DMS 273 (cell line): ENCODE data around the gene ITPR1.

Experiments used
- DNase-seq: peaks from one replicate; lab custom pipeline; 2025; ENCODE audit not compliant: unreplicated experiment; lab: John Stamatoyannopoulos, UW

Gene ITPR1

GRCh38 chr3:4865714-4866113 lies 372.6 kb downstream of the ITPR1 start:
- no peak for DNase-seq

- DNase-seq: peak; percentile 22
Measured at GRCh38 chr3:4866866-4867265, 373.7 kb downstream of the ITPR1 start.

GRCh38 chr3:4877173-4877787 lies 384.1 kb downstream of the ITPR1 start:
- DNase-seq: no peak

- DNase-seq: no peak
Measured at GRCh38 chr3:4880850-4881249, 387.7 kb downstream of the ITPR1 start.

DNA sequence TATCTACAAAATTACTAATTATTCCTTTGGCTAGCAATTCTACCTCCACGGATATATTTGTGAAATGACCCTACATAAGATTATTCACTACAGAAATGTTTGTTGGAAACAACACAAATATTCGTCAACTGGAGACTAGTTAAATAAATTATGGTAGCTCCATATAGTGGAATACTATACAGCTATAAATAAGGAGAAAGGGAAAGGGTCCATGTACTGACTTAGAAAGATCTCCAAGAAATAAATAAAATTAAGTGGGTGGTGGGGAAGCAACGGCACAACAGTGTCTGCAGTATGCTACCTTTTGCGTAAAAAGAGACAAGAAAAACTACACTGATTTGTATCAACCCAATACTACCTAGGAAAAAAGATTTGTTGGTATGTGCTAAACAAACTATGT lies 389.4 kb downstream of the ITPR1 start:
- no peak for DNase-seq

GRCh38 chr3:4883011-4883410 lies 389.9 kb downstream of the ITPR1 start:
- DNase-seq: no peak

GRCh38 chr3:4884888-4885287 lies 391.7 kb downstream of the ITPR1 start:
- no peak for DNase-seq

- DNase-seq: no peak
Measured at GRCh38 chr3:4885316-4885715, 392.2 kb downstream of the ITPR1 start.

GRCh38 chr3:4886448-4886847 lies 393.3 kb downstream of the ITPR1 start:
- no peak for DNase-seq

DNA sequence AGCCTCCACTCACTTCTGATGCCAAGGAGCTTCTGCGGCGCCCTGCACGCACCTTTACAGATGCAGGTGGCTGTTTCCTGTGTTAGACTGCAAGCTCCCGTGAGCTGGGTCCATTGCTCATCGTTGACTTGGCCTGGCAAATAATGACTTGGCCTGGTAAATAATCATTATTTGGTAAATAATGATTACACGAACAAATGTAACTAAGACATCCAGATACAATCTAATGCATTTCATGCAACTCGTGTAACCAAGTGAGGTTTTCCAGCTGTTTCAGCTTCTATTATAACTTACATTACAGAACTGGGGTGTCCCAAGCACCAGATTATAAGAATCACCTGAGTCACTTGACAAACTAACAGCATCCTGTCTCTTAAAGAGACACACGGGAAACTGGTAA lies 394.0 kb downstream of the ITPR1 start:
- no peak for DNase-seq

DNA sequence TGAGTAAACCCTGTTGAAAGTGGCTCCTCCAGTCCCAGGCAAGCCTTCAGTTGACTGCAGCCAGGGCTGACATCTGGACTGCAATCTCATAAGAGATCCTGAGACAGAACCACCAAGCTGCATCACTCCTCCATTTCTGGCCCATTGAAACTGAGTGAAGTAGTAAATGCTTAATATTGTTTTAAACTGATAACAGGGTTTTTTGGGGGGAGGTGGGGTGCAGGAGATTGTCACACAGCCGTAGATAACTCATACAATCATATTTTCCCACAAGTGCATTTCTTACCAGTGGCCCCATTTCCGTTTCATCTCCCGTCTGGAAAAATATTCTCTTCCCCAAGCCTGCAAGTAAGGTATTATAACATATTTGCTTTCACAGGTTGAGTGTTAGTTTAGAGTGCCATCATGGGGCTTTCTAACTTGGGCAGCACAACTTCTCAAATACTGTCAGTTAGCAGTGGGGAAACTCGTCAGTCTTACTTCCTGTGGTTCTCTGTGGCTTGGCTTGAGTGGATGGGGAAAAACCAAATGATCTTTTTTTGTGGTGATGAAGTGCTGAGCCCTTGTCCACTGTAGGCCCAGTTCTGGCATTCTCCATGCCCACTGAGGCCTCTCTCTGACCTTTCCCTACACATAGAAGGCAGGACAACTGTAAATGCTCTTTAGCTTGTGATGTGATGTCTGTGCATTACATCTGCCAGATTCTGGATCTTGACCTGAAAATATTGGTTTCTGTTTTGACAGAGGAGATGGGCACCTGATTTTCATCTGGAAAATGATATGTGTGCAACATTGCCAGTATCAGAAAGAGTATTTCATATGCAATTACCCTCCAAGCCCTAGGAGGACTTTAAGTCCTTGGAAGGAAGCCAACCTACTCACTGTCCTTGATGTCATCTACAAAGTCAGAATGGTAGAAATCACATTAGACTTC lies 396.0 kb downstream of the ITPR1 start:
- no peak for DNase-seq

DNA sequence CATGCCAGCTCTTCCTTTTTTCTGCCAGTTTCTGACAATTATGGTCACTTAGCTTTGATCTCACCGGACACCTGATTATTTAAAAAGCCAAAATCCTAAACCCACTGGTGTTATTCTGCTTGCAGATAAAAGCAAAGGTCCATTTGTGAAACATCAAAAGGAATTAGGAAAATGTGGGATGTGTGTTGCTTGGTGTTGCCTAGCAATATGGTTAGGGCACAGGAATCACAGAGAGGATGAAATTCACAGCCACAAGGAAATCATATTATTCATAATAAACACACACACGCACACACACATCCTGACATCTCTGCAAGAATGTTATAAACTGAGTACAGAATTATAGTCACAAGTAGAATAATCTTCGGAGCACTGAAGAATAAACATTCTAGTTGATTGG lies 396.7 kb downstream of the ITPR1 start:
- no peak for DNase-seq

DNA sequence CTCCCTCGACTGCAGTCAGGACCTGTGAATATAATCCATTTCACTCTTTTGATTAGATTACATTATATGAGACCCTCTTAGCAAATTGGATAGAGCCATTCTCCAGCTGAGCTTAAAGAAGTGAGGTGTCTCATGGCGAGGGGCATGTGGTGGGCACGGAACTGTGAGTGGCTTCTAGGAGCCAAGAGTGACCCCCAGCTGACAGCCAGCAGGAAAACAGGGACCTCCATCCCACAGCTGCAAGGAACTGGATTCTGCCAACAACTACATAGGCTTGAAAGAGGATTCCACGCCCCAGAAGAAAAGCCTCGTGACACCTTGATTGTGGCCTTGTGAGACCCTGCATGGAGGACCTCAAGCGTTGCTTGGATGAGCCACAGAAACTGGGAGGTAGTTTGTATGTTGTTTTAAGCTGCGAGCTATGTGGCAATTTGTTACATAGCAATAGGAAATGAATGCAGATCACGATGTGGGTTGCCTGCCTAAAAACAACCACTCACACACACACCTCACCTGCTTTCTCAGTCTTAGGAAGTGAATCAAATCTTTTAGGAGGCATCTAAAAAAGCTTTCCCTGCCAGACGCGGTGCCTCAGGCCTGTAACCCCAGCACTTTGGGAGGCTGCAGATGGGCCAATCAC lies 401.9 kb downstream of the ITPR1 start:
- DNase-seq: no peak

DNA sequence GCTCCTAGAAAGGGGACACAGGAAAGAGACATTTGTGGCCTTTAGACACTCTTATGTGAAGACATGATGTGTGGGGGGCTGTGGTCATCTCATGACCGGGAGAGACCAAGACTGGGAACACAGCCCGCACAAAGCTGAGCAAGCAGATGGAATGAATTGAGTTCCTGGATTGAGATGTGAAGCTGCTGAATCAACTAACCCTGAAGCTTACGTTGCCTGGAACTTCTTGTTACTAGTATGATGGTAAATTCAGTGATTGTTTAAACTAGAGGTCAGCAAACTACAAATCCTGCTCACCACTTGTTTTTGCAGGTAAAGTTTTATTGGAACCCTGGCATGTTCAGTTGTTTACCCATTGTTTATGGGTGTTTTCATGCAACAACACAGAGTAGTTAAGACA lies 402.7 kb downstream of the ITPR1 start:
- DNase-seq: no peak
